ENCODE measurements around the gene RSRP1. TPM values are rescaled to one million over a fixed set of nuclear protein-coding genes. Genes with fewer than 3 reads are reported as not detected.
A peak's percentile ranks its signal among the peaks of the same experiment; 100 is the strongest.
"Not testable (repeated sequence)": the region's sequence is repeated elsewhere in the genome, so short reads cannot be mapped to it uniquely, and the experiment has no call there.

Gene RSRP1
- total and polyA plus RNA-seq, 2 donors, result 126 to 418 TPM

GRCh38 chr1:25287164-25287563 lies 39.9 kb upstream of the RSRP1 start:
- not testable (repeated sequence) for H3K27me3 ChIP-seq (ENCODE audit: control insufficient read depth in 2 of 2, insufficient read depth in 1 of 2, low read length in 1 of 2); H3K36me3 ChIP-seq (ENCODE audit: control insufficient read depth in 2 of 2, insufficient read depth in 2 of 2, low read length in 1 of 2); DNase-seq (ENCODE audit: low read depth in 6 of 9, low spot score in 9 of 9); H3K4me1 ChIP-seq (ENCODE audit: control insufficient read depth in 2 of 2, insufficient read depth in 2 of 2, low read length in 2 of 2); H3K9me3 ChIP-seq (ENCODE audit: control insufficient read depth in 2 of 2, insufficient read depth in 1 of 2, low read length in 1 of 2); H3K4me3 ChIP-seq (ENCODE audit: low read length in 2 of 2)
- WGBS, result 93% methylated on average over 5 of the region's 6 CpGs
- peak overlapping the region in 1 of 2 donors; percentile 20 for H3K27ac ChIP-seq (ENCODE audit: low read depth in 1 of 2, low read length in 1 of 2)

GRCh38 chr1:25285862-25286261 lies 38.6 kb upstream of the RSRP1 start:
- H3K27me3 ChIP-seq (ENCODE audit: control insufficient read depth in 2 of 2, insufficient read depth in 1 of 2, low read length in 1 of 2); H3K27ac ChIP-seq (ENCODE audit: low read depth in 1 of 2, low read length in 1 of 2); H3K36me3 ChIP-seq (ENCODE audit: control insufficient read depth in 2 of 2, insufficient read depth in 2 of 2, low read length in 1 of 2); H3K4me3 ChIP-seq (ENCODE audit: low read length in 2 of 2); H3K9me3 ChIP-seq (ENCODE audit: control insufficient read depth in 2 of 2, insufficient read depth in 1 of 2, low read length in 1 of 2); DNase-seq (ENCODE audit: low read depth in 6 of 9, low spot score in 9 of 9); H3K4me1 ChIP-seq (ENCODE audit: control insufficient read depth in 2 of 2, insufficient read depth in 2 of 2, low read length in 2 of 2): not testable (repeated sequence)
- 97% methylated on average over 3 of the region's 3 CpGs for WGBS

GRCh38 chr1:25279693-25280111 lies 32.4 kb upstream of the RSRP1 start:
- WGBS, result 87% methylated on average over 4 of the region's 5 CpGs
- not testable (repeated sequence) for H3K27ac ChIP-seq (ENCODE audit: low read depth in 1 of 2, low read length in 1 of 2); H3K27me3 ChIP-seq (ENCODE audit: control insufficient read depth in 2 of 2, insufficient read depth in 1 of 2, low read length in 1 of 2); H3K4me1 ChIP-seq (ENCODE audit: control insufficient read depth in 2 of 2, insufficient read depth in 2 of 2, low read length in 2 of 2); H3K36me3 ChIP-seq (ENCODE audit: control insufficient read depth in 2 of 2, insufficient read depth in 2 of 2, low read length in 1 of 2); DNase-seq (ENCODE audit: low read depth in 6 of 9, low spot score in 9 of 9); H3K9me3 ChIP-seq (ENCODE audit: control insufficient read depth in 2 of 2, insufficient read depth in 1 of 2, low read length in 1 of 2); H3K4me3 ChIP-seq (ENCODE audit: low read length in 2 of 2)

GRCh38 chr1:25278790-25279189 lies 31.5 kb upstream of the RSRP1 start:
- WGBS, result 93% methylated on average over 4 of the region's 8 CpGs
- H3K4me3 ChIP-seq (ENCODE audit: low read length in 2 of 2), result not testable (repeated sequence)

GRCh38 chr1:25278358-25278757 lies 31.1 kb upstream of the RSRP1 start:
- DNase-seq (ENCODE audit: low read depth in 6 of 9, low spot score in 9 of 9); H3K36me3 ChIP-seq (ENCODE audit: control insufficient read depth in 2 of 2, insufficient read depth in 2 of 2, low read length in 1 of 2); H3K27ac ChIP-seq (ENCODE audit: low read depth in 1 of 2, low read length in 1 of 2); H3K4me1 ChIP-seq (ENCODE audit: control insufficient read depth in 2 of 2, insufficient read depth in 2 of 2, low read length in 2 of 2); H3K4me3 ChIP-seq (ENCODE audit: low read length in 2 of 2); H3K27me3 ChIP-seq (ENCODE audit: control insufficient read depth in 2 of 2, insufficient read depth in 1 of 2, low read length in 1 of 2); H3K9me3 ChIP-seq (ENCODE audit: control insufficient read depth in 2 of 2, insufficient read depth in 1 of 2, low read length in 1 of 2): not testable (repeated sequence)
- 82% methylated on average over 2 of the region's 2 CpGs for WGBS

More at GRCh38 chr1:25278790-25279189, 31.5 kb upstream of the RSRP1 start:
- not testable (repeated sequence) for DNase-seq (ENCODE audit: low read depth in 6 of 9, low spot score in 9 of 9); H3K27ac ChIP-seq (ENCODE audit: low read depth in 1 of 2, low read length in 1 of 2); H3K4me1 ChIP-seq (ENCODE audit: control insufficient read depth in 2 of 2, insufficient read depth in 2 of 2, low read length in 2 of 2); H3K36me3 ChIP-seq (ENCODE audit: control insufficient read depth in 2 of 2, insufficient read depth in 2 of 2, low read length in 1 of 2); H3K9me3 ChIP-seq (ENCODE audit: control insufficient read depth in 2 of 2, insufficient read depth in 1 of 2, low read length in 1 of 2); H3K27me3 ChIP-seq (ENCODE audit: control insufficient read depth in 2 of 2, insufficient read depth in 1 of 2, low read length in 1 of 2)

GRCh38 chr1:25277295-25277694 lies 30.0 kb upstream of the RSRP1 start:
- not testable (repeated sequence) for DNase-seq (ENCODE audit: low read depth in 6 of 9, low spot score in 9 of 9); H3K9me3 ChIP-seq (ENCODE audit: control insufficient read depth in 2 of 2, insufficient read depth in 1 of 2, low read length in 1 of 2); H3K36me3 ChIP-seq (ENCODE audit: control insufficient read depth in 2 of 2, insufficient read depth in 2 of 2, low read length in 1 of 2); H3K4me3 ChIP-seq (ENCODE audit: low read length in 2 of 2); H3K27ac ChIP-seq (ENCODE audit: low read depth in 1 of 2, low read length in 1 of 2); H3K27me3 ChIP-seq (ENCODE audit: control insufficient read depth in 2 of 2, insufficient read depth in 1 of 2, low read length in 1 of 2); H3K4me1 ChIP-seq (ENCODE audit: control insufficient read depth in 2 of 2, insufficient read depth in 2 of 2, low read length in 2 of 2)
- WGBS, result 96% methylated on average over 1 of the region's 1 CpG

- not testable (repeated sequence) for H3K27ac ChIP-seq (ENCODE audit: low read depth in 1 of 2, low read length in 1 of 2); H3K36me3 ChIP-seq (ENCODE audit: control insufficient read depth in 2 of 2, insufficient read depth in 2 of 2, low read length in 1 of 2); H3K4me3 ChIP-seq (ENCODE audit: low read length in 2 of 2); H3K4me1 ChIP-seq (ENCODE audit: control insufficient read depth in 2 of 2, insufficient read depth in 2 of 2, low read length in 2 of 2); DNase-seq (ENCODE audit: low read depth in 6 of 9, low spot score in 9 of 9); H3K27me3 ChIP-seq (ENCODE audit: control insufficient read depth in 2 of 2, insufficient read depth in 1 of 2, low read length in 1 of 2); H3K9me3 ChIP-seq (ENCODE audit: control insufficient read depth in 2 of 2, insufficient read depth in 1 of 2, low read length in 1 of 2)
- 91% methylated on average over 4 of the region's 4 CpGs for WGBS
Observed at GRCh38 chr1:25275648-25276047, 28.4 kb upstream of the RSRP1 start.

- H3K36me3 ChIP-seq (ENCODE audit: control insufficient read depth in 2 of 2, insufficient read depth in 2 of 2, low read length in 1 of 2); H3K9me3 ChIP-seq (ENCODE audit: control insufficient read depth in 2 of 2, insufficient read depth in 1 of 2, low read length in 1 of 2); H3K27me3 ChIP-seq (ENCODE audit: control insufficient read depth in 2 of 2, insufficient read depth in 1 of 2, low read length in 1 of 2); H3K27ac ChIP-seq (ENCODE audit: low read depth in 1 of 2, low read length in 1 of 2); DNase-seq (ENCODE audit: low read depth in 6 of 9, low spot score in 9 of 9); H3K4me1 ChIP-seq (ENCODE audit: control insufficient read depth in 2 of 2, insufficient read depth in 2 of 2, low read length in 2 of 2); H3K4me3 ChIP-seq (ENCODE audit: low read length in 2 of 2): not testable (repeated sequence)
- 93% methylated on average over 8 of the region's 8 CpGs for WGBS
Observed at GRCh38 chr1:25272238-25272637, 25.0 kb upstream of the RSRP1 start, which contains the start of gene RHD. RHD (plus strand) TSS chr1:25272509; CDS start chr1:25272548, 39 bp downstream.

- DNase-seq (ENCODE audit: low read depth in 6 of 9, low spot score in 9 of 9); H3K9me3 ChIP-seq (ENCODE audit: control insufficient read depth in 2 of 2, insufficient read depth in 1 of 2, low read length in 1 of 2); H3K36me3 ChIP-seq (ENCODE audit: control insufficient read depth in 2 of 2, insufficient read depth in 2 of 2, low read length in 1 of 2); H3K4me1 ChIP-seq (ENCODE audit: control insufficient read depth in 2 of 2, insufficient read depth in 2 of 2, low read length in 2 of 2); H3K27me3 ChIP-seq (ENCODE audit: control insufficient read depth in 2 of 2, insufficient read depth in 1 of 2, low read length in 1 of 2): not testable (repeated sequence)
- 32% methylated on average over 14 of the region's 14 CpGs for WGBS
- Histone ChIP-seq H3K27ac (ENCODE audit: low read depth in 1 of 2, low read length in 1 of 2) (peak overlapping the region in 1 of 2 donors; percentile 70), H3K4me3 (ENCODE audit: low read length in 2 of 2) (peak overlapping the region; percentile 30 to 47)
Observed at GRCh38 chr1:25268143-25268760, 21.0 kb upstream of the RSRP1 start.
